GM19099 (cell line): Measurements from ENCODE around the gene ZFYVE26.

Experiments
- POLR2A ChIP-seq: IDR thresholded peaks from 3 replicates; pipeline ENCODE4 v1.6.1; 2011; ENCODE audit warnings: low read depth; ENCODE audit not compliant: insufficient read length; ENCODE audit errors: extremely low read depth

Gene ZFYVE26

DNA sequence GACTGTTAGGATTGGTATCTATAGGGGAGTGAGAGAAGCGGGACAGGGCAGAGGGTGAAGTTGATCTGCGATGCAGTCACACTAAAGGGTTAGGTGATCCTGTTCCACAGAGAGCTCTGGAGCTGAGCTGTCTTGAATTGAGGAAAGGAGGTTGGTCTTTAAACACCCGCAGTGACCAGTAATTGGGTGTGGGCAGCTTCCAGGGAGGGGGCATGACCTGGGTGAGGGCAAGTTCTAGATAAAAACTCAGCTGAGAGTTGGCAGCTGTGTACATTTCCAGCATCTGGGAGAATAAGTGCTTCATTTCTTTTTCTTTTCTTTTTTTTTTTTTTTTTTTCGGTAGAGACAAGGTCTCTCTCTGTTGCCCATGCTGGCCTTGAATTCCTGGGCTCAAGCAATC, 79.6 kb downstream of the ZFYVE26 start:
- TF ChIP-seq POLR2A: no peak

DNA sequence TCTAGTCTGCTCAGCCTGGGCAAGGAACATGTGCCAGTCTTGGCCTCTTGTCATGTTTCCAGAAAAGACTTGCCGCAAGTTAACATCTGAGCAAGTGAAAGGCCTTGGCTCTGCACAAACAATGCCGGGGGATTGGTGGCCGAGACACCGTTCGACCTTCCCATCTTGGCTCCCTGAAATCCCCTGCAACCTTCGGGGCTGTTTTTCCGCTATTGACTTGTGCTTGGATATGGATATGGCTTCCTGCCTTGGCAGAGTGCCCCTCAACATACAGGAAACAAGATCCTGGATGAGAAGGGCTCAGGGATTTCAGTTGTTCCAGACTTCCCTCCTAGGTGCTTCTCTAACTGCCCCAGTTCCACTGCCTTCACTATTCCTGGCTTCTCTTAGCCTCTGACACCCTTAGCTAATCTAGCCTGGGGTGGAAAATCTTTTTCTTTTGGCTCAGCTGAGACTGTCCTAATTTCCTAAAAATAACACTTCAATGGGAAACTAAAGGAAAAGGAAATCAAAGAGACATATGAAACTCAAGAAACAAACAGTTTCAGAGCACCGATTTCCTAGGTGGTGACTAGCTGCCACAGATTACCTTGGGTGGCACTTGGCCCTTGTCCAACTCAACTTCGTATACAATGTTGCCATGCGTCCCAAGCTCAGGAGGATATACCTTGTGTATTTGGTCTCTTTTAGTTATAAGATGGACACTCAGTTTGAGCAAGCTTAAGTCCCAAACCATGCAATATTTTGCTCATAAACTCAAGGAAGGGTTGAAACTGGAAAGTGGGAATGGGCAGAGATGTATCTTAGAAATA, 80.8 kb downstream of the ZFYVE26 start:
- no peak for TF ChIP-seq POLR2A

DNA sequence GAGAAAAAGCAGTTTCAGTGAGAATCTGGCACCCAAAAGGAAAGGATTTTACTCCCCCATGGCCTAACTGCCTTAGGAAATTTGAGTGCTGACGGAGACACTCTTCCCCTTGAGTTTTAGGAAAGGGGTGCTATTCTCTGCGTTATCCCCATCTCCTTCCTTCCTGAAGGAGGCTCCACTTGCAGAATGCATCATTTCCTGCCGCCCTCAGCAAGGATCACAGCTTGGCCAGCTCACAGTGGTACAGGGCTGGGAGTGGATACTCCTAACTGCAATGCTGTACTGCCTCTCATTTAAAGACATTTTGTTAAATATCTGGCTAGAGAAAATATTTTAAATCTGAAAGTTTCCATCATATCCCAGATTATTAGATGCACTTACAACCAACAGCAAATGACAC, 81.7 kb downstream of the ZFYVE26 start:
- TF ChIP-seq POLR2A: no peak

GRCh38 chr14:67733616-67734015, 82.8 kb downstream of the ZFYVE26 start:
- no peak for TF ChIP-seq POLR2A

DNA sequence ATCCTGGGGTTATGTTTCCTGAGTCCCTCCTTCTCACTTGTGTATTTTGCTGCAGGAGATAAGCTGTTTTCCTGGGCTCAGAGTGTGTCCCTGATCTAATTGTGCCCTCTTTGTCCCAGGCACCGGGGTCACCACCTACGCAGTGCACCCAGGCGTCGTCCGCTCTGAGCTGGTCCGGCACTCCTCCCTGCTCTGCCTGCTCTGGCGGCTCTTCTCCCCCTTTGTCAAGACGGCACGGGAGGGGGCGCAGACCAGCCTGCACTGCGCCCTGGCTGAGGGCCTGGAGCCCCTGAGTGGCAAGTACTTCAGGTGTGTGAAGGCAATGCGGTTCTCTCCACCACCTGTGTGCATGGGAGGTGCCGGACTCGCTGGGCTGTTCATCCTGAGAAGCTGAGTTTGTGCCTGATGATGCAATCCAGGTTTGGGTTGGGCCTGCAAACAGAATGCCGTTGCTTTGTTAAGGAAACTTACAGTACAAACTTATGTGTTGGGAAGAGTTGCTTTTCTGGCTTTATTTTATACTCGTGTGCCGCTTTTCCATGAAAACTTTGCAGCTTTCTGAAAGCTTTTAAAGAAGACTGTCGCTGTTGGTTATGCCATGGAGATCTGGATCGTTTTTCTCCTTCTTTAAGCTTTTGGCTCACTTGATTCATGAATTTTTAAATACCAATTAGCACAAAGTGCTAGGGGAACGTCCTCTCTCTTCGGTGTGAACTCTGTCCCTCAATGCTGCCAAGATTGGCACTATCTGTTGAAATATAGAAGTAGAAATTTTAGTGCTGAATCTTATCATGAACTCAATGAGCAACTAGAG, 87.1 kb downstream of the ZFYVE26 start:
- no peak for TF ChIP-seq POLR2A

DNA sequence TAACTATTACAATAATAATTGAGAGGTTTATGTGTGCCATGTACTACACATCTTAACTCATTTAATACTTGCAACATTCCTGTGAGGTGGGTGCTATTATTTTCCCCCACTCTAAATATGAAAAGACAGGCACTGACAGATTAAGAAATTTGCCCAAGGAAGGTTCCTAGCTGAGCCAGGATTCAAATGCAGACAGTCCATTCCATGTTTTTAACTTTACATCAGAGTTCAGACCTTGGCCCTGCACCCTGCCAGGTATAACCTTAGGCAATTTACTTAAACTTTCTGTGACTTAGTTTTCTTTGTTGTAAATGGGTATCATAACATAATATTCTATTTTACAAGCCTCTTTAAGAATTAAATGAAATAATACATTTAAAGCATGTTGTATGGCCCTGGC, 88.1 kb downstream of the ZFYVE26 start:
- TF ChIP-seq POLR2A: no peak

DNA sequence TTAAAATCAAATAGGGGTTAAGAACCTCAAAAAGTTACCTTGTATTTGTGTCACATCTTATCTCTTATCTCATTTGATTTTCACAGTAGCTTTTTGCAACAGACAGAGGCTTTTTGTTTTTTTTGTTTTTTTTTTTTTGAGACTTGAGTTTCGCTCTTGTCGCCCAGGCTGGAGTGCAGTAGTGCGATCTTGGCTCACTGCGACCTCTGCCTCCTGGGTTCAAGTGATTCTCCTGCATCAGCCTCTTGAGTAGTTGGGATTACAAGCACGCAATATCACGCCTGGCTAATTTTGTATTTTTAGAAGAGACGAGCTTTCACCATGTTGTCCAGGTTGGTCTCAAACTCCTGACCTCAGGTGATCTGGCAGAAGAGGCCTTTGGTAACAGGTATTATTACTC, 89.0 kb downstream of the ZFYVE26 start:
- no peak for TF ChIP-seq POLR2A

GRCh38 chr14:67725171-67725570, 91.2 kb downstream of the ZFYVE26 start:
- no peak for TF ChIP-seq POLR2A

GRCh38 chr14:67722293-67722692, 94.1 kb downstream of the ZFYVE26 start:
- no peak for TF ChIP-seq POLR2A

- TF ChIP-seq POLR2A: no peak
These were observed 94.5 kb downstream of the ZFYVE26 start for GRCh38 chr14:67721875-67722274.

- no peak for TF ChIP-seq POLR2A
These were observed 96.5 kb downstream of the ZFYVE26 start for GRCh38 chr14:67719866-67720265.

DNA sequence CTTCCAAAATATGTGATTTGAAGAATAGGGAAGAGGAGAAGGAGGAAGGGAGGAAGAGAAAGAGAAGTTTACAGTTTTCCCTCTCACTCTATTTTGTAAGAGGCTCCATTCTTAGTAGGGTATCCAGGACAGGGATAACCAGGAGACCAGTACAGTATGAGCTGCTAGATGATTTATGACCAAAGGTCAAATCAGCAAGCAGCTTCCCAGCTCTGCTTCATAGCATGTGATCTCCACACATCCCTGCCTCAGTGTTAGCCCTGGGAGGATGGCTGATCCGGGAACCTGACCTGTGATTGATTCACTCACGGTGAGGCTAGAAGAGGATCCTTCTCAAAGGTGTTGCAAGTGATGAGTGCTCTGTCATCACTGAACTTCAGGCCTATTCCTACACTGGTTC, 98.1 kb downstream of the ZFYVE26 start:
- TF ChIP-seq POLR2A: no peak

- TF ChIP-seq POLR2A: no peak
These were observed 99.3 kb downstream of the ZFYVE26 start for GRCh38 chr14:67717048-67717447.

DNA sequence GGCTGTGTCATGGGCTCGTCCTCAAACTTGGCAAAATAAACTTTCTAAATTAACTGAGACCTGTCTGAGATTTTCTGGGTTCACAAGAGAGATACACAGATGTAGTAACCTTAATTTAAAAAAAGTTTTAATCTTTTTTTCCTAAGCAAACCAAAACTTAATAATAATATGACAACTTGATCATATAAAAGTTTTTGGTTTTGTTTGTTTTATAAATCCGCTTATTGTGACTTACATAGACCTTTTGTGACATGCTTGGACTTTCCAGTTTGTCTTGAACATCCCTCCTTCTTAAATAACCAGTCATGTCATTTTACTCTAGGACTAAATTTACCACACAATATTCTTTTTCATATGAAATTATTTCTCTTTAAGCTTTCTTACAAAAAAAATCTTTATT, 106.2 kb downstream of the ZFYVE26 start:
- no peak for TF ChIP-seq POLR2A

DNA sequence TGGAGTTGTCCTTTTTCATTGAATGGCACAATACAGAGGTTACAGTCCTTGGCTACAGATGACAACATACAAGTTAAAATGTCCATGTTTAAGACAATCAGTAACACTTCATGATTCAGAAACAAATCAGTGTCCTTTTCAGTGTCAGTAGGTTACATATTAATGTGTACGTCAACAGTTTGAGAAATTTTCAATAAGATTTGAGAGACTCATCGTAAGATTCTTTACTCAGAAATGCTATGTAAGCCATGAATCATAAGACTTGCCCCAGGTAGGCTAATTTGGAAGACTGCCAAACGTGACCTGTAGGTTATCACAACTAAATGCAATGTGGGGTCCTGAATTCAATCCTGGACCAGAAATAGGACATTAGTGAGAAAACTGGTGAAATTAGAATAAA, 111.2 kb downstream of the ZFYVE26 start:
- TF ChIP-seq POLR2A: no peak

GRCh38 chr14:67704484-67705089, 111.8 kb downstream of the ZFYVE26 start:
- TF ChIP-seq POLR2A: no peak
